GM10266 (cell line): ENCODE data around the gene HDHD3.
"Not testable (repeated sequence)": the region's sequence is repeated elsewhere in the genome, so short reads cannot be mapped to it uniquely, and the experiment has no call there.

Source experiments
- DNase-seq: peaks from one replicate; pipeline ENCODE4 v3.0.0; 2012; ENCODE audit errors: extremely low spot score
- TF ChIP-seq, protein P1 (sequence below): IDR thresholded peaks from 2 replicates; pipeline ENCODE4 v1.5.1; 2012; ENCODE audit warnings: mild to moderate bottlenecking, low read depth; ENCODE audit not compliant: control insufficient read depth, insufficient read depth; ENCODE audit errors: missing control alignments

Gene HDHD3

DNA sequence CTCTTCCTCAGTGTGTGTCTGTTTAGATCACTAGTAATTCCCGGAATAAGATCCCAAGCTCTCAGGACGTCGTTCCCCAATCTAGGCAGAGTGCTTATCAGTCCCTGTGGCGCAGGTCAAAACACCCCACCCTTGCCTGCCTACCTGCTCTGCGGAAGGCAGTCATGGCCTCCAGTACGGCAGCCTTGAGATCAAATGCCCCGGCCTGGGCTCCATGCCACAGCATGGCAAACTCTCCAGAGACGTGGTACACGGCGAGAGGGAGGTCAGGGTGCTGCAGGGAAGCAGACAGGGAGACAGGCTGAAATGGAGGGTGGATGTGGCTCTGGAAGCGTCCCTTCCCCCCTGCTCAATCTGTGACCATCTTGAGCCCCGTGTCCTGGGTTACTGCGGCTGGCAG lies 12.0 kb upstream of the HDHD3 start:
- no peak for DNase-seq
- TF ChIP-seq, protein P1, sequence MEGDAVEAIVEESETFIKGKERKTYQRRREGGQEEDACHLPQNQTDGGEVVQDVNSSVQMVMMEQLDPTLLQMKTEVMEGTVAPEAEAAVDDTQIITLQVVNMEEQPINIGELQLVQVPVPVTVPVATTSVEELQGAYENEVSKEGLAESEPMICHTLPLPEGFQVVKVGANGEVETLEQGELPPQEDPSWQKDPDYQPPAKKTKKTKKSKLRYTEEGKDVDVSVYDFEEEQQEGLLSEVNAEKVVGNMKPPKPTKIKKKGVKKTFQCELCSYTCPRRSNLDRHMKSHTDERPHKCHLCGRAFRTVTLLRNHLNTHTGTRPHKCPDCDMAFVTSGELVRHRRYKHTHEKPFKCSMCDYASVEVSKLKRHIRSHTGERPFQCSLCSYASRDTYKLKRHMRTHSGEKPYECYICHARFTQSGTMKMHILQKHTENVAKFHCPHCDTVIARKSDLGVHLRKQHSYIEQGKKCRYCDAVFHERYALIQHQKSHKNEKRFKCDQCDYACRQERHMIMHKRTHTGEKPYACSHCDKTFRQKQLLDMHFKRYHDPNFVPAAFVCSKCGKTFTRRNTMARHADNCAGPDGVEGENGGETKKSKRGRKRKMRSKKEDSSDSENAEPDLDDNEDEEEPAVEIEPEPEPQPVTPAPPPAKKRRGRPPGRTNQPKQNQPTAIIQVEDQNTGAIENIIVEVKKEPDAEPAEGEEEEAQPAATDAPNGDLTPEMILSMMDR: no peak

- no peak for DNase-seq
- TF ChIP-seq, protein P1: no peak
Measured at GRCh38 chr9:113387560-113388230, 10.9 kb upstream of the HDHD3 start.

DNA sequence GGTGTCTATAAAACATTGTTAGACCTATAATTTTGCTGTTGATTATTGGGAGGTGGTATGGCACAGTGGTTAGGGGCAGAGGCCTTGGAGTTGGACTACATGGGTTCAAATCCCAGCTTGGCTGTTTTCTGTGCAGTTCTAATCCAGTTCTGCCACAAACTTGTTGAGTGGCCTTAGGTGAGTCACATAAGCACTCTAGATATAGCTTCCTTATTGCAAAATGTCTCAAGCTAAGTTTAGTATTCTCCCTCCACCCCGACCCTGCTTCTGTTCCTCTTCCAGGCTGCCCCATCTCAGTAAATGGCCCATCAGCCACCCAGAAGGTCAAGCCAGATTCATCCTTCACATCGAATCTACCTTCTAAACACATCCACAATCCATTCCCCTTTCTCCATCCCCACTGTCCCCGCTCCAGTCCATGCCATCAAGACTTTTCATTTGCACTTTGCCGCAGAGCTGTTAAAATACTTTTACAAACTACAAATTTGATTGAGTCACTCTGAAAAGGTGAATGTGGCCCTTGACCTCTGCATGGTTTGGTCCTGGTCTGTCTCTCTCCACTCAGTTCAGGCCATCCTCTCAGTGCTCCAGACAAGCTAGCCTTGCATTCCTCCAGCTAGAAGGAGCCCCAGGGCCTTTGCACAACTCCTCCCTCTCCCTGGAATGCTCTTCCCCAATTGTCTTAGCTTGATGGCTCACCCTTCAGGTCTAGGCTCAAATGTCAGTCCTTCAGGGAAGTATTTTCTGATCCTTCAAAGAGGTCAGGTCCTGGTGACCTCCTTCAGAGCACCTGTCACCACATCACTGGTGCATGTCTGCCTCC lies 10.0 kb upstream of the HDHD3 start:
- no peak for DNase-seq
- TF ChIP-seq, protein P1: no peak

DNA sequence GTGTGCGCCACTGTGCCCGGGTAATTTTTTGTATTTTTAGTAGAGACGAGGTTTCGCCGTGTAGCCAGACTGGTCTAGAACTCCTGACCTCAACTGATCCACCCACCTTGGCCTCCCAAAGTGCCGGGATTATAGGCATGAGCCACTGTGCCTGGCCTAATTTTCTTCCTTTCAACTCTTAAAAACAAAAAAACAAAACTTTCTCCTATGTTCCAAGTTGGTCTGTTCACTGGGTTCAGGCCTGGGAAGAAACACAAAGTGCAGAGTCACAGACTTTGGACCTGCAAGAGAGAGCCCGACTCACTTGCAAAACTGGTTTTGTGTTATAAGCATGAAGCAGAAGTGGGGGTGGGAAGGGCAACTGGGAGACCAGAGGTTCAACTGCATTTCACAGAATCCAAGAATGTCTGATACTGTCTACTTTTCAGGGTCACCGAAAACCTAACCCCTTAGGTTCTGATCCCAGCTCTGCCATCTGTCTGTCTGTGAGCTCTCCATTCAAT lies 5.2 kb upstream of the HDHD3 start:
- TF ChIP-seq, protein P1: no peak
- no peak for DNase-seq

GRCh38 chr9:113381441-113381840 lies 4.7 kb upstream of the HDHD3 start:
- DNase-seq: not testable (repeated sequence)

GRCh38 chr9:113380869-113381378 lies 4.1 kb upstream of the HDHD3 start:
- peak; percentile 76 for DNase-seq
- TF ChIP-seq, protein P1: no peak

DNA sequence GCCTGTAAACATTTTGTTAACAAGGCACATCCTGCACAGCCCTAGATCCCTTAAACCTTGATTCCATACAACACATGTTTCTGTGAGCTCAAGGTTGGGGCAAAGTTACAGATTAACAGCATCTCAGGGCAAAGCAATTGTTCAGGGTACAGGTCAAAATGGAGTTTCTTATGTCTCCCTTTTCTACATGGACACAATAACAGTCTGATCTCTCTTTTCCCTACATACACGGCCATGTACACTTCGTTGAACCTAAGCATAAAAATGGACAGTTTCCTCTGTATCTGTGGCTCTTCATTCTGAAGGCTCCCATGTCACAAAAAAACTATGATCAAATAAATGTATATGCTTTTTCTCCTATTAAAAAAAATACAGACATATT lies 3.0 kb upstream of the HDHD3 start:
- not testable (repeated sequence) for DNase-seq

DNA sequence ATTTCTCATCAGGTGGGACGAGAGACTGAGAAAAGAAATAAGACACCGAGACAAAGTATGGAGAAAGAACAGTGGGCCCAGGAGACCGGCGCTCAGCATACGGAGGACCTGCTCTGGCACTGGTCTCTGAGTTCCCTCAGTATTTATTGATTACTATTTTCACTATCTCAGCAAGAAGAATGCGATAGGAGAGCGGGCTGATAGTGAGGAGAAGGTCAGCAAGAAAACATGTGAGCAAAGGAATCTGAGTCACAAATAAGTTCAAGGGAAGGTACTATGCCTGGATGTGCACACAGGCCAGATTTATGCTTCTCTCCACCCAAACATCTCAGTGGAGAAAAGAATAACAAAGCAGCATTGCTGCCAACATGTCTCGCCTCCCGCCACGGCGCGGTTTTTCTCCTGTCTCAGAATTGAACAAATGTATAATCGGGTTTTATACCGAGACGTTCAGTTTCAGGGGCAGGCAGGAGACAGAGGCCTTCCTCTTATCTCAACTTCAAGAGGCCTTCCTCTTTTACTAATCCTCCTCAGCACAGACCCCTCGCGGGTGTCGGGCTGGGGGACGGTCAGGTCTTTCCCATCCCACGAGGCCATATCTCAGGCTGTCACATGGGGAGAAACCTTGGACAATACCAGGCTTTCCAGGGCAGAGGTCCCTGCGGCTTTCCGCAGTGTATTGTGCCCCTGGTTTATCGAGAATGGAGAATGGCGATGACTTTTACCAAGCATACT lies 2.5 kb upstream of the HDHD3 start:
- DNase-seq: not testable (repeated sequence)
